Endothelial cell of umbilical vein (primary cell): ENCODE measurements around the gene SLC12A3. TPM values are rescaled to one million over a fixed set of nuclear protein-coding genes. Genes with fewer than 3 reads are reported as not detected.

Source experiments
- BruUV-seq: library from RNA; stranded (reverse); fragments of 400-500 nt; replicated peaks from 2 replicates; lab custom pipeline; 2021; lab: Mats Ljungman, UMichigan
- CTCF ChIA-PET: fragments of 300-600, 350-600 bp; sonication (Branson Sonifier 250); formaldehyde crosslinking; loops from one replicate; lab custom pipeline; 2021; ENCODE audit warnings: antibody characterized with exemption, inconsistent platforms; lab: Charles Lee
- POLR2A ChIA-PET: fragments of 300-600, 350-600 bp; sonication (Branson Sonifier 250); formaldehyde crosslinking; loops from one replicate; lab custom pipeline; 2021; ENCODE audit warnings: antibody characterized with exemption, inconsistent platforms; lab: Charles Lee
- DNase-seq: peaks from one replicate; pipeline ENCODE4 v3.0.0-alpha.2; 2011; ENCODE audit warnings: low read depth, low spot score
- FAIRE-seq: peaks from 2 replicates; lab custom pipeline; 2011; peaks lifted over from hg19 to GRCh38; lab: Jason Lieb, UNC
- H2AFZ ChIP-seq: 2 replicates; pipeline ENCODE4 v1.6.0; 2012; ENCODE audit warnings: low read depth, low read length, control low read depth, inconsistent platforms
- H3K27ac ChIP-seq: 2 replicates; pipeline ENCODE4 v1.5.1; 2011; ENCODE audit warnings: low read depth, mild to moderate bottlenecking, control low read depth, low read length, moderate library complexity; ENCODE audit not compliant: insufficient read depth
- H3K27me3 ChIP-seq, 2 experiments: 2 replicates each; pipeline versions ENCODE4 v1.6.0 to v1.6.1; 2011; ENCODE audit warnings: low read length in 2 of 2, mixed read lengths in 1 of 2; ENCODE audit not compliant: control insufficient read depth in 2 of 2, insufficient read depth in 2 of 2
- H3K36me3 ChIP-seq, 2 experiments: 2 replicates in 1 of 2; 3 replicates in 1 of 2; pipeline ENCODE4 v1.5.1; 2011; ENCODE audit warnings: low read length in 2 of 2, mild to moderate bottlenecking in 1 of 2, moderate library complexity in 1 of 2; ENCODE audit not compliant: control insufficient read depth in 2 of 2, insufficient read depth in 2 of 2; ENCODE audit errors: extremely low read depth in 1 of 2
- H3K4me1 ChIP-seq: 3 replicates; pipeline ENCODE4 v1.5.1; 2011; ENCODE audit warnings: mild to moderate bottlenecking, low read length; ENCODE audit not compliant: control insufficient read depth, insufficient read depth; ENCODE audit errors: extremely low read depth
- H3K4me2 ChIP-seq: 2 replicates; pipeline ENCODE4 v1.6.1; 2011; ENCODE audit warnings: low read length, control low read depth, mixed read lengths; ENCODE audit not compliant: insufficient read depth
- H3K4me3 ChIP-seq, 3 experiments: fragments of 200-600 bp in 1 of 3; sonication (generic), shearing (Covaris generic) in 1 of 3; replicated peaks in 1 of 3; 2 replicates each; pipeline ENCODE4 v1.5.1; 2011 to 2016; ENCODE audit warnings: control low read depth in 3 of 3, low read length in 3 of 3, mild to moderate bottlenecking in 2 of 3, inconsistent platforms in 1 of 3, low read depth in 1 of 3, moderate library complexity in 1 of 3; ENCODE audit not compliant: insufficient read depth in 1 of 3
- H3K79me2 ChIP-seq: 2 replicates; pipeline ENCODE4 v1.6.0; 2012; ENCODE audit warnings: low read length, inconsistent platforms; ENCODE audit not compliant: control insufficient read depth, insufficient read depth
- H3K9ac ChIP-seq: replicated peaks from 2 replicates; pipeline ENCODE3; 2011; ENCODE audit warnings: low read length, control low read depth; ENCODE audit not compliant: insufficient read depth; ENCODE audit errors: extremely low read depth
- H3K9me1 ChIP-seq: replicated peaks from 3 replicates; pipeline ENCODE4 v1.6.0; 2011; ENCODE audit warnings: mild to moderate bottlenecking, low read length; ENCODE audit not compliant: control insufficient read depth, insufficient read depth; ENCODE audit errors: extremely low read depth
- H3K9me3 ChIP-seq: replicated peaks from 2 replicates; pipeline ENCODE4 v1.5.1; 2012; ENCODE audit warnings: low read length, inconsistent platforms; ENCODE audit not compliant: control insufficient read depth, insufficient read depth
- H4K20me1 ChIP-seq: replicated peaks from 2 replicates; pipeline ENCODE3; 2011; ENCODE audit warnings: mild to moderate bottlenecking, low read length; ENCODE audit not compliant: control insufficient read depth, insufficient read depth; ENCODE audit errors: extremely low read depth
- EZH2 ChIP-seq: IDR thresholded peaks from 2 replicates; pipeline ENCODE4 v1.6.1; 2012; ENCODE audit warnings: borderline replicate concordance, low read depth, mild to moderate bottlenecking, moderate library complexity, low read length, inconsistent platforms; ENCODE audit not compliant: severe bottlenecking
- FOS ChIP-seq: IDR thresholded peaks from 2 replicates; pipeline ENCODE4 v1.6.1; 2011; ENCODE audit warnings: mild to moderate bottlenecking, low read length, moderate library complexity, borderline replicate concordance; ENCODE audit not compliant: insufficient read depth
- GATA2 ChIP-seq: IDR thresholded peaks from 2 replicates; pipeline ENCODE4 v1.7.0; 2011; ENCODE audit warnings: low read depth, mild to moderate bottlenecking, moderate library complexity, mixed read lengths, low read length; ENCODE audit not compliant: insufficient read length, insufficient read depth
- JUN ChIP-seq: IDR thresholded peaks from 2 replicates; pipeline ENCODE4 v1.6.1; 2011; ENCODE audit warnings: borderline replicate concordance, low read depth; ENCODE audit not compliant: insufficient read length, insufficient read depth
- MAX ChIP-seq: IDR thresholded peaks from 2 replicates; pipeline ENCODE4 v1.6.1; 2011; ENCODE audit not compliant: insufficient read depth, insufficient read length
- MYC ChIP-seq: IDR thresholded peaks from one replicate; pipeline ENCODE4 v1.6.1; 2011; ENCODE audit warnings: mild to moderate bottlenecking, low read depth, low read length
- POLR2A ChIP-seq: IDR thresholded peaks from 2 replicates; pipeline ENCODE4 v1.6.1; 2012; ENCODE audit warnings: low read depth, mild to moderate bottlenecking, control low read depth, low read length
- POLR2AphosphoS5 ChIP-seq: IDR thresholded peaks from 2 replicates; pipeline ENCODE4 v1.6.1; 2012; ENCODE audit warnings: low read depth, mild to moderate bottlenecking, control low read depth, low read length, moderate library complexity; ENCODE audit not compliant: insufficient read depth
- dilution Hi-C: fragments of 300-500 bp; cut with MboI; formaldehyde crosslinking; loops from one replicate; pipeline ENCODE4 v1.15.0; 2019; ENCODE audit warnings: low sequenced_read_pairs; ENCODE audit not compliant: extremely low pct_ligation_motif_present
- intact Hi-C: fragments of 100-400 bp; cut with micrococcal nuclease; formaldehyde crosslinking; loops from one replicate; pipeline ENCODE4 v1.10.0; 2022
- polyA plus RNA-seq, 4 experiments: library from polyadenylated mRNA; depleted of rRNA in 3 of 4; stranded (reverse) in 3 of 4; unstranded in 1 of 4; fragments of >200 nt; gene quantifications; 2 replicates each; pipeline versions ENCODE4 v1.2.1 to v1.2.3, GENCODE V29; 2011 to 2012; ENCODE audit warnings: missing spikeins in 1 of 4
- total RNA-seq: library from RNA; stranded (reverse); gene quantifications from 2 replicates; pipeline ENCODE4 v1.2.3, GENCODE V29; 2021
- TF ChIP-seq, protein P1 (sequence below), 2 donors: IDR thresholded peaks; 1 replicate in 1 of 2; 2 replicates in 1 of 2; pipeline ENCODE4 v1.5.1; 2011; ENCODE audit warnings: low read length in 2 of 2, mild to moderate bottlenecking in 2 of 2, moderate library complexity in 2 of 2, control low read depth in 1 of 2, inconsistent platforms in 1 of 2, low read depth in 1 of 2; ENCODE audit not compliant: insufficient read depth in 1 of 2; ENCODE audit errors: extremely low read depth in 1 of 2

The SLC12A3 gene
- total and polyA plus RNA-seq, 2 donors (not counting 3 experiments of a cell fraction or from before 2014, with no cell fraction given), result not detected

GRCh38 chr16:56828647-56829046 is 36.4 kb upstream of the SLC12A3 start:
- TF ChIP-seq MAX, result no peak
- TF ChIP-seq EZH2, result no peak
- TF ChIP-seq, protein P1, sequence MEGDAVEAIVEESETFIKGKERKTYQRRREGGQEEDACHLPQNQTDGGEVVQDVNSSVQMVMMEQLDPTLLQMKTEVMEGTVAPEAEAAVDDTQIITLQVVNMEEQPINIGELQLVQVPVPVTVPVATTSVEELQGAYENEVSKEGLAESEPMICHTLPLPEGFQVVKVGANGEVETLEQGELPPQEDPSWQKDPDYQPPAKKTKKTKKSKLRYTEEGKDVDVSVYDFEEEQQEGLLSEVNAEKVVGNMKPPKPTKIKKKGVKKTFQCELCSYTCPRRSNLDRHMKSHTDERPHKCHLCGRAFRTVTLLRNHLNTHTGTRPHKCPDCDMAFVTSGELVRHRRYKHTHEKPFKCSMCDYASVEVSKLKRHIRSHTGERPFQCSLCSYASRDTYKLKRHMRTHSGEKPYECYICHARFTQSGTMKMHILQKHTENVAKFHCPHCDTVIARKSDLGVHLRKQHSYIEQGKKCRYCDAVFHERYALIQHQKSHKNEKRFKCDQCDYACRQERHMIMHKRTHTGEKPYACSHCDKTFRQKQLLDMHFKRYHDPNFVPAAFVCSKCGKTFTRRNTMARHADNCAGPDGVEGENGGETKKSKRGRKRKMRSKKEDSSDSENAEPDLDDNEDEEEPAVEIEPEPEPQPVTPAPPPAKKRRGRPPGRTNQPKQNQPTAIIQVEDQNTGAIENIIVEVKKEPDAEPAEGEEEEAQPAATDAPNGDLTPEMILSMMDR (IDR thresholded peaks at IDR 0.05; ENCODE audit: extremely low read depth in 1 of 2, insufficient read depth in 1 of 2, low read depth in 1 of 2, low read length in 2 of 2), result no peak
- TF ChIP-seq FOS, result no peak
- TF ChIP-seq MYC, result no peak
- no peak for TF ChIP-seq JUN
- TF ChIP-seq GATA2, result no peak
- no peak for TF ChIP-seq POLR2AphosphoS5
- no peak for TF ChIP-seq POLR2A
- H2AFZ ChIP-seq, result no peak overlapping the region
- DNase-seq (no peak), FAIRE-seq (no peak)
- no peaks in the 10 kb centered on the region for H3K9me1 ChIP-seq
- H3K9ac ChIP-seq, result no peak overlapping the region
- H3K4me2 ChIP-seq, result no peak overlapping the region
- no peaks in the 10 kb centered on the region for H3K4me1 ChIP-seq
- H4K20me1 ChIP-seq, result no peaks in the 10 kb centered on the region
- H3K27me3 ChIP-seq, result no peaks in the 10 kb centered on the region
- H3K4me3 ChIP-seq, result no peak overlapping the region
- dilution Hi-C loops, result no loop called here
- BruUV-seq, result no TSS peak
- intact Hi-C loops, result no loop called here
- H3K36me3 ChIP-seq, result peaks cover 8 to 17% of the 10 kb centered on the region in 2 experiments
- CTCF ChIA-PET, result interaction anchor here (0.8 to 2.0 kb wide), 4 partner anchors 9 to 35 kb away, joined by 3 to 6 read pairs (median 5); no protein-coding TSS in a partner anchor
- POLR2A ChIA-PET, result no interaction called here
- no peaks in the 10 kb centered on the region for H3K9me3 ChIP-seq
- no peak overlapping the region for H3K27ac ChIP-seq
- H3K79me2 ChIP-seq, result no peaks in the 10 kb centered on the region
